ENCODE data around the gene SLC2A9. TPM values are rescaled to one million over a fixed set of nuclear protein-coding genes. Genes with fewer than 3 reads are reported as not detected.
"Not testable (repeated sequence)": the region's sequence is repeated elsewhere in the genome, so short reads cannot be mapped to it uniquely, and the experiment has no call there.

Gene SLC2A9
- total RNA-seq, 2 experiments from 2014 or later = 0.55 to 0.83 TPM

GRCh38 chr4:9997886-9998285 is 23.4 kb downstream of the SLC2A9 start:
- Mint-ChIP-seq H3K4me3 (no peak overlapping the region), H3K27me3 (no peaks in the 10 kb centered on the region), H3K36me3 (ENCODE audit: low read depth) (peaks cover 18% of the 10 kb centered on the region), H3K27ac (no peak overlapping the region), H3K4me1 (peaks cover 88% of the 10 kb centered on the region), H3K9me3 (no peaks in the 10 kb centered on the region)
- POLR2A ChIA-PET = no interaction called here
- no peak for DNase-seq
- CTCF ChIA-PET = interaction anchor here (1.0 to 1.3 kb wide), 2 partner anchors 16 to 18 kb away, joined by 4 to 6 read pairs; no protein-coding TSS in a partner anchor

DNA sequence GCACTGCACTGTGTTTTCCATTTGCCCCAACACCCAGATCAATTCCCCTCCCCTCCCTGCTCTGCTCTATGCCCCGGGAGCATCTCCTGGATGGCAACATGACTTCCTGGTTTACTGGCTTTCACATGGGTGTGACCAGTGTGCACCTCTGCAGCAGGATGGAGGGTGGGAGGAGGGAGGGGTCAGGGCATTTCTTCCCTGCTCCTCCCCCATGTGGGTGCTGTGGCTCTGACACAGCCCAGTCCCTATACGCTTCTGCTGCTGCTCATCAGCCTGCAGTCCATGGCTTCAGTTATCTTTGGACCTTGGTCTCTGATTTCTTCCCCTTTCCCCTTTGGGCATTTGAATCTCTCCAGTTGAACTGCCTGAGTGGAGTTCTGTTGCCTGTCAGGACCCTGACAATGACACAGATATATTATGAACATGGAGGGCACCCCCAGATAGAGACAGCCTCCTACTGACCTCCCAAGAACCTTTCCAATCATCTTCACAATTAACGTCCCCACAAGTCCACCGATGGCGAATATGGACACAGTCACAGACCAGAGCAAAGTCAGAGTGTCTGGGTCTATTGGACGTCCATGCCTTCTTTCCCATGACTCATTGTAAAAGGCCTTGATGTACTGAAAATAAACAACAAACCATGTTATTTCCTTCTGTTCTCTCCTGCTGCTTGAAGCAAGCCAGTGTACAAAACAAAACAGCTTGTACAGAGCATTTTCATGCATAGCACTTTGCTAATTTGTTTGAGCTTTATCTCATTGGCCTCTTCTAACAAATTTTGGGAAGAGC is 24.8 kb downstream of the SLC2A9 start:
- ChIA-PET POLR2A (no interaction called here), CTCF (no interaction called here)
- Mint-ChIP-seq H3K4me1 (peaks cover 74% of the 10 kb centered on the region), H3K4me3 (no peak overlapping the region), H3K9me3 (no peaks in the 10 kb centered on the region), H3K27ac (peak overlapping the region; percentile 31), H3K36me3 (ENCODE audit: low read depth) (peaks cover 20% of the 10 kb centered on the region), H3K27me3 (no peaks in the 10 kb centered on the region)
- DNase-seq = no peak

GRCh38 chr4:9994246-9994847 is 26.9 kb downstream of the SLC2A9 start:
- ChIA-PET POLR2A (interaction anchor here (0.8 to 1.5 kb wide), 3 partner anchors 10 to 122 kb away, joined by 3 to 7 read pairs (median 3); partner anchors contain the start of gene WDR1), CTCF (interaction anchor here (1.2 to 2.7 kb wide), 4 partner anchors 9 to 20 kb away, joined by 3 to 20 read pairs (median 8); no protein-coding TSS in a partner anchor)
- no peak overlapping the region for H3K4me3 Mint-ChIP-seq
- H3K36me3 Mint-ChIP-seq (ENCODE audit: low read depth) = peaks cover 17% of the 10 kb centered on the region
- no peak for DNase-seq
- peak overlapping the region; percentile 66 for H3K27ac Mint-ChIP-seq
- peaks cover 55% of the 10 kb centered on the region for H3K4me1 Mint-ChIP-seq
- H3K9me3 Mint-ChIP-seq = no peaks in the 10 kb centered on the region
- no peaks in the 10 kb centered on the region for H3K27me3 Mint-ChIP-seq

GRCh38 chr4:9989918-9990635 is 31.2 kb downstream of the SLC2A9 start:
- ChIA-PET CTCF (no interaction called here), POLR2A (no interaction called here)
- Mint-ChIP-seq H3K9me3 (peaks cover 3% of the 10 kb centered on the region), H3K4me3 (no peak overlapping the region), H3K4me1 (peaks cover 21% of the 10 kb centered on the region), H3K27ac (no peak overlapping the region), H3K36me3 (ENCODE audit: low read depth) (peaks cover 14% of the 10 kb centered on the region), H3K27me3 (no peaks in the 10 kb centered on the region)
- DNase-seq = no peak

DNA sequence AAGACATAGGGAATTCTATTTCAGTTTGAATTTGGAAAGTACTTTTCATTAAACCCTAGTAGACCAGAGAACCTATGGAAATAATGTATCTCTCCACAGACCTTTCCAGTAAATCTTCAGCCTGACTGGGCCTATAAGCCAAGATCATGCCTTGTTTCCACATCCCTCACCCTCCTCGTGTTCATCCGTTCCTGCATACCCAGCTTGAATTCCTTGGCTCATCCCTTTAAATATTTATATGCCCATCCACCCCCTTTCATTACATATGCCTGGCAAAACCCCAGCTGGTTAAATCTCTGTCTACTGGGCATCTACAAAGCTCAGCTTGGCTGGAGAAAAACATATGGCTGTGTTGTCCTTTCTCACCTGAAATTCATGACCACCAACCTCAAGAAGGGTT is 32.4 kb downstream of the SLC2A9 start:
- ChIA-PET POLR2A (no interaction called here), CTCF (no interaction called here)
- Mint-ChIP-seq H3K4me1 (peaks cover 10% of the 10 kb centered on the region), H3K27ac (no peak overlapping the region), H3K27me3 (no peaks in the 10 kb centered on the region), H3K36me3 (ENCODE audit: low read depth) (peaks cover 9% of the 10 kb centered on the region), H3K9me3 (peaks cover 3% of the 10 kb centered on the region), H3K4me3 (no peak overlapping the region)
- DNase-seq = no peak

DNA sequence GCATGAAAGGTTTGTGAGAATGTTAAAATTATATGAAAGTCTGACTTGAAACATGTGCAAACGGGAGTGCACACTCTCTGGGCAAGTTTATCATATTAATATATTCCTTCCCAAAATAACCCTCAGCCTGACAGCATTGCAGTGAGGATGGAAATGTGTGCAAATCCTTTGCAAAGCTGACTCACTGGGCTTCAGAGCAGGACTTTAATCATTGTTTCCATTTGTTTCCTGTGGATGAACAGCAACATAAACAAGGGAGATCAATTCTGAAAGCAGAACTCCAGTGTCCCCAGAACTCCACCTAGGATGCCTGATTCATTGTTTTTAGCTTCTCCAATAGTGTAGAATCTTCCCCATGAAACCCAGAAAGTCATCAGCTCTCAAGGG is 32.9 kb downstream of the SLC2A9 start:
- Mint-ChIP-seq H3K27ac (no peak overlapping the region), H3K9me3 (peaks cover 3% of the 10 kb centered on the region), H3K27me3 (no peaks in the 10 kb centered on the region), H3K4me1 (peaks cover 4% of the 10 kb centered on the region), H3K4me3 (no peak overlapping the region), H3K36me3 (ENCODE audit: low read depth) (peaks cover 7% of the 10 kb centered on the region)
- DNase-seq = no peak
- POLR2A ChIA-PET = no interaction called here
- CTCF ChIA-PET = no interaction called here

GRCh38 chr4:9987749-9988362 is 33.4 kb downstream of the SLC2A9 start:
- Mint-ChIP-seq H3K4me1 (no peaks in the 10 kb centered on the region), H3K27me3 (no peaks in the 10 kb centered on the region), H3K36me3 (ENCODE audit: low read depth) (peaks cover 2% of the 10 kb centered on the region), H3K4me3 (no peak overlapping the region), H3K9me3 (peaks cover 3% of the 10 kb centered on the region), H3K27ac (no peak overlapping the region)
- ChIA-PET CTCF (interaction anchor here (2.0 kb wide), 1 partner anchor 27 kb away, joined by 7 read pairs; no protein-coding TSS in a partner anchor), POLR2A (no interaction called here)
- no peak for DNase-seq

GRCh38 chr4:9984621-9985020 is 36.7 kb downstream of the SLC2A9 start:
- peaks cover 9% of the 10 kb centered on the region for H3K9me3 Mint-ChIP-seq
- no peak for DNase-seq
- POLR2A ChIA-PET = no interaction called here
- no peak overlapping the region for H3K4me3 Mint-ChIP-seq
- CTCF ChIA-PET = no interaction called here
- H3K36me3 Mint-ChIP-seq (ENCODE audit: low read depth) = peaks cover 8% of the 10 kb centered on the region
- no peak overlapping the region for H3K27ac Mint-ChIP-seq
- no peaks in the 10 kb centered on the region for H3K4me1 Mint-ChIP-seq
- H3K27me3 Mint-ChIP-seq = no peaks in the 10 kb centered on the region

- POLR2A ChIA-PET = no interaction called here
These were observed 38.1 kb downstream of the SLC2A9 start for GRCh38 chr4:9983211-9983610.

DNA sequence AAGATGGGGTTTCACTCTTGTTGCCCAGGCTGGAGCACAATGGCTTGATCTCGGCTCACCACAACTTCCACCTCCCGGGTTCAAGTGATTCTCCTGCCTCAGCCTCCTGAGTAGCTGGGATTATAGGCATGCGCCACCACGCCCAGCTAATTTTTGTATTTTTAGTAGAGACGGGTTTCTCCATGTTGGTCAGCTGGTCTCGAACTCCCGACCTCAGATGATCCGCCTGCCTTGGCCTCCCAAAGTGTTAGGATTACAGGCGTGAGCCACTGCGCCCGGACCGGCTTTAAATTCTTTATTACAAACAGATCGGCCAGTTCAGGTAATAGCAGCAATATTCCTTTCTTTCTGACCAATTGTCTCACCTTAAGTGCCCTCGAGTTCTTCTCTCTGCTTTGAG is 39.4 kb downstream of the SLC2A9 start:
- POLR2A ChIA-PET; CTCF ChIA-PET; H3K4me1 Mint-ChIP-seq; H3K27me3 Mint-ChIP-seq; H3K27ac Mint-ChIP-seq; H3K4me3 Mint-ChIP-seq; H3K36me3 Mint-ChIP-seq (ENCODE audit: low read depth); DNase-seq: not testable (repeated sequence)
- H3K9me3 Mint-ChIP-seq = peaks cover 11% of the 10 kb centered on the region

More at GRCh38 chr4:9983211-9983610, 38.1 kb downstream of the SLC2A9 start:
- CTCF ChIA-PET = no interaction called here
- H3K4me3 Mint-ChIP-seq = no peak overlapping the region
- DNase-seq = no peak
- H3K9me3 Mint-ChIP-seq = peaks cover 9% of the 10 kb centered on the region
- peaks cover 8% of the 10 kb centered on the region for H3K36me3 Mint-ChIP-seq (ENCODE audit: low read depth)
- no peaks in the 10 kb centered on the region for H3K4me1 Mint-ChIP-seq
- no peaks in the 10 kb centered on the region for H3K27me3 Mint-ChIP-seq
- no peak overlapping the region for H3K27ac Mint-ChIP-seq

- Mint-ChIP-seq H3K27ac (no peak overlapping the region), H3K9me3 (peaks cover 11% of the 10 kb centered on the region), H3K4me3 (no peak overlapping the region), H3K36me3 (ENCODE audit: low read depth) (peaks cover 8% of the 10 kb centered on the region), H3K27me3 (no peaks in the 10 kb centered on the region), H3K4me1 (peaks cover 7% of the 10 kb centered on the region)
- ChIA-PET CTCF (no interaction called here), POLR2A (no interaction called here)
- no peak for DNase-seq
These were observed 40.4 kb downstream of the SLC2A9 start for GRCh38 chr4:9980898-9981297.

DNA sequence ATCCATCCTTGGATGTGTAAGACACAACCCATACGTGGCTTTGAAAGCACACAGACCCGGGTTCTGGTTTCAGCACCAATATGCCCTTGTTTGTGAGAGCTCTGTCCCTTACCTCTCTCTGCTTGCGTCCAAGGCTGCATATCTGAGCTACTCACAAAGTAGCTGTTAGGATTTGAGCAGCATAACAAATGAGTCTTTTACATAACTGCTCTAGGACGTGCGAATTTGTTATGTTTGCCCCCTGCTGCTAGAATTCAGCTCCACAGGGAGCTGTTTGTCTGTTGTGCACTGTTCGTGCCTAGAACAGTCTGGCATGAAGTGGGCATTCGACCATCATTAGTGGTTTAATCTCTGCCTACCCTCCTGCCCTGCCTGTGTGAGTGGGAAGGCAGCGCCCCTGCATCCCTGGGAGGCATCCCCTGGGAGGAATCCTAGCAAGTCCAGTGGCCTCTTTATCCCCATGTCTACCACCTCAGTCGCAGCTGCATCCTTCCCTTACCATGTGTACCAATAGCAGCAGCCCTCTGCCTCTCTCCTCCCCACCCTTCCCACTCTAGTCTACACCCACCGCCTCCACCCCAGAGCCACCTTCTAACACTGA is 42.1 kb downstream of the SLC2A9 start:
- Mint-ChIP-seq H3K36me3 (ENCODE audit: low read depth) (peaks cover 9% of the 10 kb centered on the region), H3K4me1 (peaks cover 7% of the 10 kb centered on the region), H3K27me3 (no peaks in the 10 kb centered on the region), H3K9me3 (peaks cover 9% of the 10 kb centered on the region), H3K27ac (no peak overlapping the region), H3K4me3 (no peak overlapping the region)
- DNase-seq = no peak
- CTCF ChIA-PET = interaction anchor here (1.7 to 2.0 kb wide), 3 partner anchors 15 to 36 kb away, joined by 4 read pairs; no protein-coding TSS in a partner anchor
- POLR2A ChIA-PET = no interaction called here
